Kidney epithelial cell (primary cell): Measurements from ENCODE around the gene IL18R1. TPM values are rescaled to one million over a fixed set of nuclear protein-coding genes. Genes with fewer than 3 reads are reported as not detected.
A peak's percentile ranks its signal among the peaks of the same experiment; 100 is the strongest.

Experiments used
- DNase-seq: peaks from one replicate; pipeline ENCODE4 v3.0.0-alpha.2; 2010; ENCODE audit warnings: low read depth
- H3K27me3 ChIP-seq: 2 replicates; pipeline ENCODE4 v1.6.0; 2011; ENCODE audit warnings: low read length; ENCODE audit not compliant: control insufficient read depth, insufficient read depth
- H3K36me3 ChIP-seq: 2 replicates; pipeline ENCODE4 v1.5.1; 2011; ENCODE audit warnings: low read length; ENCODE audit not compliant: control insufficient read depth, insufficient read depth
- H3K4me3 ChIP-seq: 2 replicates; pipeline ENCODE4 v1.5.1; 2011; ENCODE audit warnings: low read depth, mild to moderate bottlenecking, control low read depth, low read length
- total RNA-seq: library from RNA; depleted of rRNA; stranded (reverse); fragments of >200 nt; gene quantifications from 2 replicates; pipeline ENCODE4 v1.2.3, GENCODE V29; 2015
- TF ChIP-seq, protein P1 (sequence below): IDR thresholded peaks from 2 replicates; pipeline ENCODE4 v1.5.1; 2011; ENCODE audit warnings: mild to moderate bottlenecking, moderate library complexity, low read length, control low read depth, inconsistent platforms; ENCODE audit not compliant: insufficient read depth, poor library complexity, severe bottlenecking

The IL18R1 gene
- total RNA-seq, 1 donor from 2014 or later = 5.1 TPM

DNA sequence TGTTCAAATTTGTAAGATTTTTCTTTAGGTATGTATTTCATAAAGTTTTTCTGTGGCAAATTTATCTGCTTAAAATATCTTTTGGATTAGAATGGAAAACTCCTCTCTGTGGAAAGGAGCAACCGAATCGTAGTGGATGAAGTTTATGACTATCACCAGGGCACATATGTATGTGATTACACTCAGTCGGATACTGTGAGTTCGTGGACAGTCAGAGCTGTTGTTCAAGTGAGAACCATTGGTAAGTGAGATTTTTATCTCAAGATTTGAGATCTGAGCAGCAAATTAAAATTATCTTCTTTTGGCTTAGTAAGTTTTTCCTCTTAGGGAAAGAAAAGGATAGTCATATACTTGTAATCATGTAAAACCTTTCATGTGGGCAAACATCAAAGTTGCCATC lies 81.5 kb downstream of the IL18R1 start:
- no peaks in the 10 kb centered on the region for H3K27me3 ChIP-seq
- H3K4me3 ChIP-seq = no peak overlapping the region
- TF ChIP-seq, protein P1, sequence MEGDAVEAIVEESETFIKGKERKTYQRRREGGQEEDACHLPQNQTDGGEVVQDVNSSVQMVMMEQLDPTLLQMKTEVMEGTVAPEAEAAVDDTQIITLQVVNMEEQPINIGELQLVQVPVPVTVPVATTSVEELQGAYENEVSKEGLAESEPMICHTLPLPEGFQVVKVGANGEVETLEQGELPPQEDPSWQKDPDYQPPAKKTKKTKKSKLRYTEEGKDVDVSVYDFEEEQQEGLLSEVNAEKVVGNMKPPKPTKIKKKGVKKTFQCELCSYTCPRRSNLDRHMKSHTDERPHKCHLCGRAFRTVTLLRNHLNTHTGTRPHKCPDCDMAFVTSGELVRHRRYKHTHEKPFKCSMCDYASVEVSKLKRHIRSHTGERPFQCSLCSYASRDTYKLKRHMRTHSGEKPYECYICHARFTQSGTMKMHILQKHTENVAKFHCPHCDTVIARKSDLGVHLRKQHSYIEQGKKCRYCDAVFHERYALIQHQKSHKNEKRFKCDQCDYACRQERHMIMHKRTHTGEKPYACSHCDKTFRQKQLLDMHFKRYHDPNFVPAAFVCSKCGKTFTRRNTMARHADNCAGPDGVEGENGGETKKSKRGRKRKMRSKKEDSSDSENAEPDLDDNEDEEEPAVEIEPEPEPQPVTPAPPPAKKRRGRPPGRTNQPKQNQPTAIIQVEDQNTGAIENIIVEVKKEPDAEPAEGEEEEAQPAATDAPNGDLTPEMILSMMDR = no peak
- no peaks in the 10 kb centered on the region for H3K36me3 ChIP-seq
- DNase-seq = no peak

DNA sequence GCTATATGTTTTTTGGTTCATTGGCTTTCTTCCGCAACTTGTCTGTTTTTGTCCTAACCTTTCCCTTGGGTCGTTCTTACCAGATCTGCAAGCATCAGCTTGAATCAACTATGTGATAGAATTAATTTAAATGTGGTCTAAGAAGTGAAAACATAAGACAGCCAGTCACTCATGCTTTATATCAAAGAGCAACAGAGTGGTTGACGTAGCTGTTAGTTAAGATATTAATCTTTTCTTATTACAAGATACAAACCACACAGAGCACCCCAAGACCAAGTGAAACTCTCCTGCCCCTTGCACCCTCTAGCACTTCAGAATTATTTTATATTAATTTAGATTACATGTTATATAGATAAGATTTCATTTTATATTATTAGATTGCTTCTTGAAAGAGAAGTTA lies 82.5 kb downstream of the IL18R1 start:
- H3K27me3 ChIP-seq = no peaks in the 10 kb centered on the region
- no peak for DNase-seq
- no peaks in the 10 kb centered on the region for H3K36me3 ChIP-seq
- TF ChIP-seq, protein P1 = no peak
- H3K4me3 ChIP-seq = no peak overlapping the region

DNA sequence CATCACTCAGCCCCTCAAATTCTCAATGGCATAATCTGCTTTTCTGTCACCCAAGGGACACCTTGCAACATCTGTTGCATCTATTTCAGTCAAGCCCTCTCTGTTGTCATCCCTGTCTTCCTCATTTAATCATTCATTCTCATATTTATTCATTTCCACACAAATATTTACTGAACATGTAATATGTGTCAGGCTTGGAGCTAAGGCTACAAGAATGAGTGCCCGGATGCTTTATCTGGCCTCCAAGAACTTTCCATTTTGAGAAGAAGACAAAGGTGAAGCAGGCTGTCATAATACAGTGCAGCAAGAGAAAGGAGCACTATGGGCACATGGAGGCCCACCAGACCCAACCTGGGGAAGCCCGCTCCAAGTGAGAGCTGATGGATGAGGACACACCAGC lies 83.0 kb downstream of the IL18R1 start:
- no peak overlapping the region for H3K4me3 ChIP-seq
- TF ChIP-seq, protein P1 = no peak
- no peak for DNase-seq
- no peaks in the 10 kb centered on the region for H3K27me3 ChIP-seq
- no peaks in the 10 kb centered on the region for H3K36me3 ChIP-seq

DNA sequence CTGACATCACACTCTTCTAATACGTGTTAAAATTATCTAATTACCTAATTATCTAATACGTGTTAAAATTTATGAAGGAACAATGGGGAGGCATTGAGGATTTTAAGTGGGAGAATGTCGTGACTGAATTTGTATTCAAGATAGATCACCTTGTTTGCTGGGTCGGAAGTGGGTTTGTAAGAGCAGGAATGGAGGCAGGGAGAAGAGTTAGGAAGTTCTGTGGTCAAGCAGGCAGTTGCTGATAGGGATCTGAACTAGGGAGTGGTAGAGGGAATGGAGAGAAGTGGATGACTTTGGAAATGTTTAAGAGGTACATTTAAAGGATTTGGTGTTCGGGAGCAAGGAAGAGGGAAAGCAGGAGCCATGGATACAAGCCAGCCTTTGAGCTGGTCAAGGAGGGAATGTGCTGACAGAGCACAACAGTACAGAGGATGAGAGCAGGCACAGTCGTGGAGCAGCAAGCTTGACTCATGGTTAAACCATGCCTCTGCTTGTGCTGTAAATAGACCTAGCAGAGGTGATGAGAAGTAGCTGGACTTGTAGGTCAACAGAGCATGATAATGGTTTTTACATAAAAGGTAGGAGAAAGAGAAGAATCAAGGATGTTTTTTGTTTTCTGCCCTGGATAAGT lies 83.6 kb downstream of the IL18R1 start:
- DNase-seq = peak; percentile 82
- TF ChIP-seq, protein P1 = no peak
- H3K36me3 ChIP-seq = no peaks in the 10 kb centered on the region
- H3K4me3 ChIP-seq = no peak overlapping the region
- no peaks in the 10 kb centered on the region for H3K27me3 ChIP-seq

DNA sequence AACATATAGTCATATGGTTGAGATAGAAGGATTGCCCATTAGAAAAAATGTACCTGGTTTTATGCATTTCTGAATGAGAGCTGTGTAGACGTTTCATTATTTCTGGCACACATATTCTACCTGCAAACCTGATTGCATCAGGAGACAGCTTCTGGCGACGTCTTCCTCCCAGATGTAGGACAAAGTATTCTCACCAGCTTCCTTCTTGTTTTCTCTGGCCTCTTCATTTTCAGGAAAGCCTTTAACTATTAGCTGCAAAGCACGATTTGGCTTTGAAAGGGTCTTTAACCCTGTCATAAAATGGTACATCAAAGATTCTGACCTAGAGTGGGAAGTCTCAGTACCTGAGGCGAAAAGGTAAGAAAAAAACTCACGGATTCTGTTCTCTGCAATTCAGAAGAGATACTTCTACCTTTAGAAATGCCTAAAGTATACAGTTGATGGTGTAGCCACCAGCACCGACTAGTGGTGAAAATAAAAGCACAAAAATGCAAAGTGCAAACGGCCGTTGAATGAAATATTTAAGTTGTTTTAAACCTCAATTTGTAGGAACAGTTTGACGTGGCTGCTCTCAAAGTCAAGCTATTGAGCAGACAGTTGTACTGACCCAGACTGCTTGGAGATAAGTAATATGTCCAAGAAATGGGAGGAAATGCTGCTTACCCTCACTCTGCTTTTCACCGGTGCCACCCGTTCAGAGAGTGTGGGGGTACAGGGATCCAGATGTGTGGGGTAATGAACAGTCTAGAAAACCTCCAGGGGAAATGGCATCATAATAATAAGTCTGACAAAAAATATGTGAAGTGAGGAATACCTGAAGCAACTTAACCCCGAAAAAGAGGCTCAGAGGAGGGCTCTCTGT lies 87.6 kb downstream of the IL18R1 start:
- Histone ChIP-seq H3K36me3 (no peaks in the 10 kb centered on the region), H3K4me3 (no peak overlapping the region), H3K27me3 (no peaks in the 10 kb centered on the region)
- TF ChIP-seq, protein P1 = peak; percentile 70
- DNase-seq = no peak
